HCT116 (cell line): ENCODE results near the gene CREBL2. TPM values are rescaled to one million over a fixed set of nuclear protein-coding genes. Genes with fewer than 3 reads are reported as not detected.

ENCODE experiments used
- ATAC-seq: fragments of 200-7000 bp; cut with Tn5 transposase; 2 replicates; pipeline ENCODE4 v1.9.1; 2020; ENCODE audit warnings: mild to moderate bottlenecking, moderate library complexity
- BruUV-seq: library from RNA; stranded (reverse); fragments of 400-500 nt; replicated peaks from 2 replicates; lab custom pipeline; 2021; lab: Mats Ljungman, UMichigan
- CTCF ChIA-PET: fragments of 300-600 bp; sonication (Branson Sonifier 250); formaldehyde crosslinking; loops from one replicate; lab custom pipeline; 2021; ENCODE audit warnings: antibody characterized with exemption; lab: Charles Lee
- POLR2A ChIA-PET: fragments of 300-600, 350-600 bp; sonication (Branson Sonifier 250); formaldehyde crosslinking; loops from one replicate; lab custom pipeline; 2021; ENCODE audit warnings: antibody characterized with exemption; lab: Charles Lee
- RAD21 ChIA-PET, 2 experiments: fragments of 300-600 bp; sonication (Branson Sonifier 250); formaldehyde crosslinking; loops; one replicate each; lab custom pipeline; 2023; ENCODE audit warnings: low total read pairs in 2 of 2; ENCODE audit not compliant: uncharacterized antibody in 2 of 2, unreplicated experiment in 2 of 2, low non-redundant PET in 1 of 2; lab: Charles Lee
- DNase-seq: peaks from one replicate; pipeline ENCODE4 v3.0.0-alpha.2; 2010; ENCODE audit warnings: low read depth, low spot score
- H2AFZ ChIP-seq: fragments of 200-600 bp; shearing (Covaris generic), sonication (generic); 2 replicates; pipeline ENCODE4 v1.6.1; 2017; ENCODE audit warnings: low read depth, mixed run types, mixed read lengths, antibody characterized with exemption, low read length; ENCODE audit not compliant: poor library complexity, severe bottlenecking
- H3K27ac ChIP-seq: 2 replicates; pipeline ENCODE4 v1.5.1; 2012; ENCODE audit warnings: low read depth, low read length
- H3K27me3 ChIP-seq: fragments of 200-600 bp; sonication (generic); 2 replicates; pipeline ENCODE4 v1.6.1; 2016; ENCODE audit warnings: mixed run types, low read length, mixed read lengths; ENCODE audit not compliant: insufficient read depth
- H3K36me3 ChIP-seq, 2 experiments: fragments of 200-500 bp in 1 of 2; fragments of 200-600 bp in 1 of 2; sonication (Bioruptor generic) in 1 of 2; sonication (generic) in 1 of 2; 2 replicates each; pipeline versions ENCODE4 v1.5.1 to v1.6.1; 2014 to 2016; ENCODE audit warnings: low read length in 2 of 2, inconsistent platforms in 1 of 2, mixed read lengths in 1 of 2, mixed run types in 1 of 2; ENCODE audit not compliant: insufficient read depth in 2 of 2, control insufficient read depth in 1 of 2
- H3K4me1 ChIP-seq, 2 experiments: fragments of 200-600 bp in 1 of 2; sonication (generic) in 1 of 2; 2 replicates each; pipeline versions ENCODE4 v1.5.1 to v1.6.1; 2012 to 2017; ENCODE audit warnings: low read length in 2 of 2, inconsistent platforms in 1 of 2, mild to moderate bottlenecking in 1 of 2, mixed read lengths in 1 of 2, mixed run types in 1 of 2, moderate library complexity in 1 of 2; ENCODE audit not compliant: insufficient read depth in 2 of 2, control insufficient read depth in 1 of 2
- H3K4me2 ChIP-seq: fragments of 200-600 bp; sonication (generic); 2 replicates; pipeline ENCODE4 v1.6.1; 2017; ENCODE audit warnings: mixed run types, low read length, mixed read lengths
- H3K4me3 ChIP-seq, 2 experiments: fragments of 200-600 bp in 1 of 2; sonication (generic) in 1 of 2; replicated peaks in 1 of 2; 2 replicates each; pipeline ENCODE4 v1.5.1; 2011 to 2016; ENCODE audit warnings: low read length in 2 of 2, control low read depth in 1 of 2, low read depth in 1 of 2, mild to moderate bottlenecking in 1 of 2, mixed read lengths in 1 of 2, mixed run types in 1 of 2
- H3K79me2 ChIP-seq: fragments of 200-600 bp; sonication (generic); 2 replicates; pipeline ENCODE4 v1.6.1; 2017; ENCODE audit warnings: mild to moderate bottlenecking, mixed run types, low read length, moderate library complexity, mixed read lengths; ENCODE audit not compliant: insufficient read depth
- H3K9ac ChIP-seq: fragments of 200-600 bp; sonication (generic); 2 replicates; pipeline ENCODE4 v1.6.1; 2016; ENCODE audit warnings: low read length, mixed read lengths
- H3K9me2 ChIP-seq: fragments of 200-600 bp; sonication (generic), shearing (Covaris generic); 2 replicates; pipeline ENCODE4 v1.6.1; 2017; ENCODE audit warnings: mixed run types, mild to moderate bottlenecking, moderate library complexity; ENCODE audit not compliant: insufficient read depth
- H3K9me3 ChIP-seq, 2 experiments: fragments of 200-500 bp in 1 of 2; fragments of 200-600 bp in 1 of 2; sonication (Bioruptor generic) in 1 of 2; sonication (generic) in 1 of 2; 2 replicates each; pipeline ENCODE4 v1.6.1; 2014 to 2017; ENCODE audit warnings: low read length in 2 of 2, mixed read lengths in 2 of 2, inconsistent platforms in 1 of 2, low read depth in 1 of 2, mild to moderate bottlenecking in 1 of 2, mixed run types in 1 of 2, moderate library complexity in 1 of 2; ENCODE audit not compliant: control insufficient read depth in 1 of 2, insufficient read depth in 1 of 2
- H4K20me1 ChIP-seq: fragments of 200-600 bp; sonication (generic), shearing (Covaris generic); 2 replicates; pipeline ENCODE4 v1.6.1; 2017; ENCODE audit warnings: mixed run types, mild to moderate bottlenecking, moderate library complexity; ENCODE audit not compliant: insufficient read depth
- CEBPB ChIP-seq: IDR thresholded peaks from 2 replicates; pipeline ENCODE4 v1.6.1; 2012; ENCODE audit warnings: low read depth
- ELF1 ChIP-seq: IDR thresholded peaks from 2 replicates; pipeline ENCODE4 v1.6.1; 2012; ENCODE audit warnings: low read depth, borderline replicate concordance
- EZH2 ChIP-seq: fragments of 200-600 bp; sonication (generic); IDR thresholded peaks from 2 replicates; pipeline ENCODE4 v1.6.1; 2017; ENCODE audit warnings: antibody characterized with exemption, mixed run types
- FOSL1 ChIP-seq: IDR thresholded peaks from 2 replicates; pipeline ENCODE4 v1.6.1; 2012; ENCODE audit warnings: low read depth
- JUND ChIP-seq: IDR thresholded peaks from 2 replicates; pipeline ENCODE4 v1.6.1; 2012
- POLR2AphosphoS5 ChIP-seq: IDR thresholded peaks from 2 replicates; pipeline ENCODE4 v1.6.1; 2011; ENCODE audit warnings: mild to moderate bottlenecking, low read depth, low read length, moderate library complexity
- RAD21 ChIP-seq: IDR thresholded peaks from 2 replicates; pipeline ENCODE4 v1.6.1; 2012; ENCODE audit warnings: low read depth, mild to moderate bottlenecking
- SP1 ChIP-seq: IDR thresholded peaks from 2 replicates; pipeline ENCODE4 v1.6.1; 2012; ENCODE audit warnings: low read depth
- TCF7L2 ChIP-seq: IDR thresholded peaks from 2 replicates; pipeline ENCODE4 v1.7.0; 2011; ENCODE audit warnings: borderline replicate concordance, inconsistent platforms; ENCODE audit not compliant: insufficient read depth, insufficient read length; ENCODE audit errors: extremely low read depth
- YY1 ChIP-seq: IDR thresholded peaks from 2 replicates; pipeline ENCODE4 v1.6.1; 2011; ENCODE audit warnings: low read length, low read depth, moderate library complexity, mild to moderate bottlenecking; ENCODE audit not compliant: insufficient replicate concordance; ENCODE audit errors: extremely low read depth
- ZBTB33 ChIP-seq: IDR thresholded peaks from 2 replicates; pipeline ENCODE4 v1.6.1; 2011; ENCODE audit warnings: mild to moderate bottlenecking, low read length, moderate library complexity; ENCODE audit not compliant: insufficient replicate concordance; ENCODE audit errors: extremely low read depth
- ZNF274 ChIP-seq: fragments of 200-500 bp; sonication (Bioruptor generic); IDR thresholded peaks from 2 replicates; pipeline ENCODE4 v1.6.1; 2014; ENCODE audit warnings: mild to moderate bottlenecking, low read depth, low read length, inconsistent platforms
- intact Hi-C: fragments of 100-400 bp; cut with micrococcal nuclease; formaldehyde crosslinking; loops from 2 replicates; pipeline ENCODE4 v1.10.0; 2022
- total RNA-seq: library from RNA; stranded (reverse); gene quantifications from one replicate; pipeline ENCODE4 v1.2.1, GENCODE V29; 2021; ENCODE audit not compliant: unreplicated experiment
- TF ChIP-seq, protein P1 (sequence below): IDR thresholded peaks from 2 replicates; pipeline ENCODE4 v1.6.1; 2012; ENCODE audit warnings: low read depth
- TF ChIP-seq, protein P2 (sequence below): IDR thresholded peaks from 2 replicates; pipeline ENCODE4 v1.6.1; 2012
- TF ChIP-seq, protein P3 (sequence below): IDR thresholded peaks from 2 replicates; pipeline ENCODE4 v1.6.1; 2012

Gene CREBL2
- total RNA-seq, 1 experiment from 2014 or later = 11.3 TPM

GRCh38 chr12:12676605-12677004 is 64.9 kb downstream of the CREBL2 start:
- no peak overlapping the region for H3K4me2 ChIP-seq
- intact Hi-C loops = no loop called here
- H2AFZ ChIP-seq = no peak overlapping the region
- H3K27ac ChIP-seq = no peak overlapping the region
- no peaks in the 10 kb centered on the region for H4K20me1 ChIP-seq
- no peaks in the 10 kb centered on the region for H3K9me3 ChIP-seq
- H3K27me3 ChIP-seq = no peaks in the 10 kb centered on the region
- H3K79me2 ChIP-seq = no peaks in the 10 kb centered on the region
- CTCF ChIA-PET = no interaction called here
- DNase-seq (no peak), ATAC-seq (no peak)
- BruUV-seq = no TSS peak
- H3K9ac ChIP-seq = no peak overlapping the region
- TF ChIP-seq, protein P1, sequence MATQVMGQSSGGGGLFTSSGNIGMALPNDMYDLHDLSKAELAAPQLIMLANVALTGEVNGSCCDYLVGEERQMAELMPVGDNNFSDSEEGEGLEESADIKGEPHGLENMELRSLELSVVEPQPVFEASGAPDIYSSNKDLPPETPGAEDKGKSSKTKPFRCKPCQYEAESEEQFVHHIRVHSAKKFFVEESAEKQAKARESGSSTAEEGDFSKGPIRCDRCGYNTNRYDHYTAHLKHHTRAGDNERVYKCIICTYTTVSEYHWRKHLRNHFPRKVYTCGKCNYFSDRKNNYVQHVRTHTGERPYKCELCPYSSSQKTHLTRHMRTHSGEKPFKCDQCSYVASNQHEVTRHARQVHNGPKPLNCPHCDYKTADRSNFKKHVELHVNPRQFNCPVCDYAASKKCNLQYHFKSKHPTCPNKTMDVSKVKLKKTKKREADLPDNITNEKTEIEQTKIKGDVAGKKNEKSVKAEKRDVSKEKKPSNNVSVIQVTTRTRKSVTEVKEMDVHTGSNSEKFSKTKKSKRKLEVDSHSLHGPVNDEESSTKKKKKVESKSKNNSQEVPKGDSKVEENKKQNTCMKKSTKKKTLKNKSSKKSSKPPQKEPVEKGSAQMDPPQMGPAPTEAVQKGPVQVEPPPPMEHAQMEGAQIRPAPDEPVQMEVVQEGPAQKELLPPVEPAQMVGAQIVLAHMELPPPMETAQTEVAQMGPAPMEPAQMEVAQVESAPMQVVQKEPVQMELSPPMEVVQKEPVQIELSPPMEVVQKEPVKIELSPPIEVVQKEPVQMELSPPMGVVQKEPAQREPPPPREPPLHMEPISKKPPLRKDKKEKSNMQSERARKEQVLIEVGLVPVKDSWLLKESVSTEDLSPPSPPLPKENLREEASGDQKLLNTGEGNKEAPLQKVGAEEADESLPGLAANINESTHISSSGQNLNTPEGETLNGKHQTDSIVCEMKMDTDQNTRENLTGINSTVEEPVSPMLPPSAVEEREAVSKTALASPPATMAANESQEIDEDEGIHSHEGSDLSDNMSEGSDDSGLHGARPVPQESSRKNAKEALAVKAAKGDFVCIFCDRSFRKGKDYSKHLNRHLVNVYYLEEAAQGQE = no peak
- TF ChIP-seq, protein P2, sequence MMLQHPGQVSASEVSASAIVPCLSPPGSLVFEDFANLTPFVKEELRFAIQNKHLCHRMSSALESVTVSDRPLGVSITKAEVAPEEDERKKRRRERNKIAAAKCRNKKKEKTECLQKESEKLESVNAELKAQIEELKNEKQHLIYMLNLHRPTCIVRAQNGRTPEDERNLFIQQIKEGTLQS = no peak
- TF ChIP-seq POLR2AphosphoS5 (no peak), CEBPB (no peak), YY1 (no peak), RAD21 (no peak), SP1 (no peak), EZH2 (no peak), ZBTB33 (no peak), TCF7L2 (no peak), ELF1 (no peak), ZNF274 (no peak), FOSL1 (no peak), JUND (no peak)
- TF ChIP-seq, protein P3, sequence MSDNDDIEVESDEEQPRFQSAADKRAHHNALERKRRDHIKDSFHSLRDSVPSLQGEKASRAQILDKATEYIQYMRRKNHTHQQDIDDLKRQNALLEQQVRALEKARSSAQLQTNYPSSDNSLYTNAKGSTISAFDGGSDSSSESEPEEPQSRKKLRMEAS = no peak
- POLR2A ChIA-PET = no interaction called here
- H3K4me3 ChIP-seq = no peak overlapping the region
- no peaks in the 10 kb centered on the region for H3K36me3 ChIP-seq
- H3K4me1 ChIP-seq = peaks cover 2 to 18% of the 10 kb centered on the region in 2 experiments; a peak in 3 of 4 replicates
- H3K9me2 ChIP-seq = no peaks in the 10 kb centered on the region
- RAD21 ChIA-PET = no interaction called here
